ENCODE data around the gene UMOD.

Gene UMOD

DNA sequence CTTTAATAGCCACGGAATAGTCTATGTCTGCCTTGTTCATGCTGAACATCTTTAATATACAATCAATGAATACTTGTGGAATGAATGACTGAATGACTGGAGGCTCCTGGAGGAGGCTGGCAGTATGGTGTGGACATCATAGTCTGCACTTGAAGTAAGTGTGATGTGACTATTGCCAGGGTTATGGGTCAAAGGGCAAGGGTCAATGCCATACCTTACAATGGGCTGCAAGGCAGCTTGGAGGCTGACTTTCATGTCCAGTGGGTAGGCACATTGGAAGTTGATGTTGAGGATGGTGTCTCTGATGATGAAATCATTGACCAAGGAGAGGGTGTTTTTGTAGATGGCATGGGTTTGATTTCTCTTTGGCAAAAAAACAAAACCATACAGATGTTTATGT, 33.1 kb downstream of the UMOD start:
- H3K9me3 ChIP-seq (ENCODE audit: insufficient read depth, low read depth, low read length) = peaks cover 3% of the 10 kb centered on the region
- H3K79me1 ChIP-seq (ENCODE audit: low read length) = no peaks in the 10 kb centered on the region
- H3K18ac ChIP-seq (ENCODE audit: low read length) = no peak overlapping the region
- no peaks in the 10 kb centered on the region for H3K4me1 ChIP-seq (ENCODE audit: control insufficient read depth in 1 of 2, insufficient read depth in 2 of 2, low read length in 2 of 2)
- H2BK12ac ChIP-seq (ENCODE audit: low read length) = no peak overlapping the region
- DNase-seq = no peak
- H3K14ac ChIP-seq (ENCODE audit: low read length) = no peak overlapping the region
- H3K9ac ChIP-seq (ENCODE audit: low read length) = no peak overlapping the region
- no peak overlapping the region for H4K8ac ChIP-seq (ENCODE audit: low read depth, low read length)
- no peaks in the 10 kb centered on the region for H3K79me2 ChIP-seq (ENCODE audit: control insufficient read depth, insufficient read depth, low read length, poor library complexity)
- no peak overlapping the region for H3K23ac ChIP-seq (ENCODE audit: low read length)
- no CpG with 5 or more reads among the region's 1 CpG for WGBS (ENCODE audit: extremely low coverage, insufficient coverage, insufficient read length)
- no peak overlapping the region for H3K4me3 ChIP-seq (ENCODE audit: low read depth, low read length)
- H3K27ac ChIP-seq (ENCODE audit: low read depth, low read length) = no peak overlapping the region
- H3K4me2 ChIP-seq (ENCODE audit: low read length) = no peak overlapping the region
- no peak overlapping the region for H2AFZ ChIP-seq (ENCODE audit: insufficient read depth, low read length, poor library complexity)
- H4K91ac ChIP-seq (ENCODE audit: low read depth, low read length) = no peak overlapping the region
- H3K36me3 ChIP-seq (ENCODE audit: control insufficient read depth in 1 of 2, insufficient read depth in 2 of 2, low read length in 2 of 2) = no peaks in the 10 kb centered on the region
- no peak overlapping the region for H2AK5ac ChIP-seq (ENCODE audit: low read length)
- H3K27me3 ChIP-seq (ENCODE audit: insufficient read depth, low read length) = no peaks in the 10 kb centered on the region
- no peak overlapping the region for H2BK5ac ChIP-seq (ENCODE audit: low read depth, low read length, poor library complexity)
- no peak overlapping the region for H4K12ac ChIP-seq (ENCODE audit: low read depth, low read length)
- H3K4ac ChIP-seq (ENCODE audit: low read depth, low read length) = no peak overlapping the region
- no peak overlapping the region for H2BK120ac ChIP-seq (ENCODE audit: insufficient read depth, low read length, poor library complexity)

- no peak overlapping the region for H2AK5ac ChIP-seq (ENCODE audit: low read length)
- H3K4me3 ChIP-seq (ENCODE audit: low read depth, low read length) = no peak overlapping the region
- H4K8ac ChIP-seq (ENCODE audit: low read depth, low read length) = no peak overlapping the region
- H3K4me2 ChIP-seq (ENCODE audit: low read length) = no peak overlapping the region
- no peak overlapping the region for H3K14ac ChIP-seq (ENCODE audit: low read length)
- no CpG with 5 or more reads among the region's 3 CpGs for WGBS (ENCODE audit: extremely low coverage, insufficient coverage, insufficient read length)
- no peaks in the 10 kb centered on the region for H3K79me2 ChIP-seq (ENCODE audit: control insufficient read depth, insufficient read depth, low read length, poor library complexity)
- no peaks in the 10 kb centered on the region for H3K79me1 ChIP-seq (ENCODE audit: low read length)
- peak; percentile 33 to 74 for DNase-seq
- no peaks in the 10 kb centered on the region for H3K4me1 ChIP-seq (ENCODE audit: control insufficient read depth in 1 of 2, insufficient read depth in 2 of 2, low read length in 2 of 2)
- H2BK5ac ChIP-seq (ENCODE audit: low read depth, low read length, poor library complexity) = no peak overlapping the region
- no peak overlapping the region for H4K12ac ChIP-seq (ENCODE audit: low read depth, low read length)
- no peak overlapping the region for H3K23ac ChIP-seq (ENCODE audit: low read length)
- no peak overlapping the region for H3K27ac ChIP-seq (ENCODE audit: low read depth, low read length)
- no peak overlapping the region for H2AFZ ChIP-seq (ENCODE audit: insufficient read depth, low read length, poor library complexity)
- H3K18ac ChIP-seq (ENCODE audit: low read length) = no peak overlapping the region
- H3K27me3 ChIP-seq (ENCODE audit: insufficient read depth, low read length) = no peaks in the 10 kb centered on the region
- H3K36me3 ChIP-seq (ENCODE audit: control insufficient read depth in 1 of 2, insufficient read depth in 2 of 2, low read length in 2 of 2) = no peaks in the 10 kb centered on the region
- H3K4ac ChIP-seq (ENCODE audit: low read depth, low read length) = no peak overlapping the region
- no peak overlapping the region for H2BK120ac ChIP-seq (ENCODE audit: insufficient read depth, low read length, poor library complexity)
- no peak overlapping the region for H4K91ac ChIP-seq (ENCODE audit: low read depth, low read length)
- no peak overlapping the region for H3K9ac ChIP-seq (ENCODE audit: low read length)
- no peak overlapping the region for H2BK12ac ChIP-seq (ENCODE audit: low read length)
- H3K9me3 ChIP-seq (ENCODE audit: insufficient read depth, low read depth, low read length) = peaks cover 3% of the 10 kb centered on the region
Measured at GRCh38 chr16:20318437-20318836, 34.1 kb downstream of the UMOD start.

DNA sequence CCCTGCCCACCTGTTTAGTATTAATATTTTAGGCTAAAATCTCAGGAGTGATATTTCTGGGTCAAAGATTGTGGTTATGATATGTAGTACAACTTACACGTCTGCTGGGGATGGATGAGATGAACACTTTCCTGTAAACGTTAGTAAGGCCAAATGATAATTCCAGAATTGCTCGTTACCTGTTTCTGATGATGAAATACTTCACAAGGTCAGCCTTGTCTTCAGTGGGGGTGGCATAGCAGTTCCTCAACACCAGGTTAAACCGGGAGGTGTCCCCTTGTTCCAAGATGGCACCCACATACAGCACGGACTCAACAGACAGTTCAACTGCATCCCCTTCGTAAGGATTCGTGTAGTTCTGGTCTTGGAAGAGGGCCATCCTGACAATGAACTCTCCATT, 34.5 kb downstream of the UMOD start:
- H3K4me2 ChIP-seq (ENCODE audit: low read length) = no peak overlapping the region
- no CpG with 5 or more reads among the region's 7 CpGs for WGBS (ENCODE audit: extremely low coverage, insufficient coverage, insufficient read length)
- H3K4me1 ChIP-seq (ENCODE audit: control insufficient read depth in 1 of 2, insufficient read depth in 2 of 2, low read length in 2 of 2) = no peaks in the 10 kb centered on the region
- no peaks in the 10 kb centered on the region for H3K79me1 ChIP-seq (ENCODE audit: low read length)
- no peak overlapping the region for H2BK5ac ChIP-seq (ENCODE audit: low read depth, low read length, poor library complexity)
- H3K9me3 ChIP-seq (ENCODE audit: insufficient read depth, low read depth, low read length) = peaks cover 3% of the 10 kb centered on the region
- H2BK120ac ChIP-seq (ENCODE audit: insufficient read depth, low read length, poor library complexity) = no peak overlapping the region
- no peak overlapping the region for H3K4me3 ChIP-seq (ENCODE audit: low read depth, low read length)
- no peak overlapping the region for H4K8ac ChIP-seq (ENCODE audit: low read depth, low read length)
- H3K36me3 ChIP-seq (ENCODE audit: control insufficient read depth in 1 of 2, insufficient read depth in 2 of 2, low read length in 2 of 2) = no peaks in the 10 kb centered on the region
- H3K23ac ChIP-seq (ENCODE audit: low read length) = no peak overlapping the region
- H2AFZ ChIP-seq (ENCODE audit: insufficient read depth, low read length, poor library complexity) = no peak overlapping the region
- H4K91ac ChIP-seq (ENCODE audit: low read depth, low read length) = no peak overlapping the region
- H3K14ac ChIP-seq (ENCODE audit: low read length) = no peak overlapping the region
- H2BK12ac ChIP-seq (ENCODE audit: low read length) = no peak overlapping the region
- H3K27me3 ChIP-seq (ENCODE audit: insufficient read depth, low read length) = no peaks in the 10 kb centered on the region
- H3K27ac ChIP-seq (ENCODE audit: low read depth, low read length) = no peak overlapping the region
- no peak overlapping the region for H3K4ac ChIP-seq (ENCODE audit: low read depth, low read length)
- no peak for DNase-seq
- no peak overlapping the region for H4K12ac ChIP-seq (ENCODE audit: low read depth, low read length)
- no peaks in the 10 kb centered on the region for H3K79me2 ChIP-seq (ENCODE audit: control insufficient read depth, insufficient read depth, low read length, poor library complexity)
- H2AK5ac ChIP-seq (ENCODE audit: low read length) = no peak overlapping the region
- no peak overlapping the region for H3K18ac ChIP-seq (ENCODE audit: low read length)
- no peak overlapping the region for H3K9ac ChIP-seq (ENCODE audit: low read length)

GRCh38 chr16:20317117-20317516, 35.4 kb downstream of the UMOD start:
- H3K9me3 ChIP-seq (ENCODE audit: insufficient read depth, low read depth, low read length) = peaks cover 3% of the 10 kb centered on the region
- H3K4ac ChIP-seq (ENCODE audit: low read depth, low read length) = no peak overlapping the region
- no peak overlapping the region for H3K18ac ChIP-seq (ENCODE audit: low read length)
- no peaks in the 10 kb centered on the region for H3K27me3 ChIP-seq (ENCODE audit: insufficient read depth, low read length)
- no peak overlapping the region for H3K4me2 ChIP-seq (ENCODE audit: low read length)
- no peak overlapping the region for H2BK12ac ChIP-seq (ENCODE audit: low read length)
- no peak overlapping the region for H3K9ac ChIP-seq (ENCODE audit: low read length)
- H2AFZ ChIP-seq (ENCODE audit: insufficient read depth, low read length, poor library complexity) = no peak overlapping the region
- H4K12ac ChIP-seq (ENCODE audit: low read depth, low read length) = no peak overlapping the region
- no peak overlapping the region for H2BK120ac ChIP-seq (ENCODE audit: insufficient read depth, low read length, poor library complexity)
- no peak overlapping the region for H3K14ac ChIP-seq (ENCODE audit: low read length)
- DNase-seq = no peak
- no peaks in the 10 kb centered on the region for H3K4me1 ChIP-seq (ENCODE audit: control insufficient read depth in 1 of 2, insufficient read depth in 2 of 2, low read length in 2 of 2)
- H4K91ac ChIP-seq (ENCODE audit: low read depth, low read length) = no peak overlapping the region
- H4K8ac ChIP-seq (ENCODE audit: low read depth, low read length) = no peak overlapping the region
- WGBS (ENCODE audit: extremely low coverage, insufficient coverage, insufficient read length) = no CpG with 5 or more reads among the region's 8 CpGs
- no peak overlapping the region for H3K23ac ChIP-seq (ENCODE audit: low read length)
- H3K79me1 ChIP-seq (ENCODE audit: low read length) = no peaks in the 10 kb centered on the region
- no peaks in the 10 kb centered on the region for H3K36me3 ChIP-seq (ENCODE audit: control insufficient read depth in 1 of 2, insufficient read depth in 2 of 2, low read length in 2 of 2)
- H3K27ac ChIP-seq (ENCODE audit: low read depth, low read length) = no peak overlapping the region
- no peak overlapping the region for H3K4me3 ChIP-seq (ENCODE audit: low read depth, low read length)
- H2BK5ac ChIP-seq (ENCODE audit: low read depth, low read length, poor library complexity) = no peak overlapping the region
- no peaks in the 10 kb centered on the region for H3K79me2 ChIP-seq (ENCODE audit: control insufficient read depth, insufficient read depth, low read length, poor library complexity)
- H2AK5ac ChIP-seq (ENCODE audit: low read length) = no peak overlapping the region

All from trophoblast cell (in vitro differentiated cells and primary cell).